ENCODE results near the gene SP7.

DNA sequence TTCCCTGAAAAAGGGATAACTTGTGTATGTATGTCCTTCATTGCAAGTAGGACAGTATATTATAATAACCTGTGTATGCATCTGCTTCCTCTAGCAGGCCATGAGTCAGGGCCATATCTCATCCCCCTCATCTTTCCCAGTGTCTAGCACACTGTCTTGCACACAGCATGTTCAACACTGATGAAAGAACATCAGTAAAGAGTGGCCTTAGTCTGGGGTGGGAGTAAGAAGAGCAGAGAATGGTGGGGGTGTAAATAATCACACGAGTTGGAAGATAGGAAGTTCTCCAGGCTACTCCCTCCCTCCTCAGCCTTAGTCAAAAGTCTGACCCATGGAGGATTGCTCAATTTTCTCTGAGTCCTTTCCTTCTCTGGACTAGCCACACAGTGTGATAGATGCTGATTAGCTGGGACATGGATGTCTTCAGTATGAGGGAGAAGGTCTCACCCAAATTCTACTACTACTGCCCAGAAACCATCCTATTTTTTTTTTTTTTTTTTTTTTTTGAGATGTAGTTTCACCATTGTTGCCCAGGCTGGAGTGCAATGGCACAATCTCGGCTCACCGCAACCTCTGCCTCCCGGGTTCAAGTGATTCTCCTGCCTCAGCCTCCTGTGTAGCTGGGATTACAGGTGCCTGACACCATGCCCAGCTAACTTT lies 29.2 kb upstream of the SP7 start:
- TF ChIP-seq, protein P1, sequence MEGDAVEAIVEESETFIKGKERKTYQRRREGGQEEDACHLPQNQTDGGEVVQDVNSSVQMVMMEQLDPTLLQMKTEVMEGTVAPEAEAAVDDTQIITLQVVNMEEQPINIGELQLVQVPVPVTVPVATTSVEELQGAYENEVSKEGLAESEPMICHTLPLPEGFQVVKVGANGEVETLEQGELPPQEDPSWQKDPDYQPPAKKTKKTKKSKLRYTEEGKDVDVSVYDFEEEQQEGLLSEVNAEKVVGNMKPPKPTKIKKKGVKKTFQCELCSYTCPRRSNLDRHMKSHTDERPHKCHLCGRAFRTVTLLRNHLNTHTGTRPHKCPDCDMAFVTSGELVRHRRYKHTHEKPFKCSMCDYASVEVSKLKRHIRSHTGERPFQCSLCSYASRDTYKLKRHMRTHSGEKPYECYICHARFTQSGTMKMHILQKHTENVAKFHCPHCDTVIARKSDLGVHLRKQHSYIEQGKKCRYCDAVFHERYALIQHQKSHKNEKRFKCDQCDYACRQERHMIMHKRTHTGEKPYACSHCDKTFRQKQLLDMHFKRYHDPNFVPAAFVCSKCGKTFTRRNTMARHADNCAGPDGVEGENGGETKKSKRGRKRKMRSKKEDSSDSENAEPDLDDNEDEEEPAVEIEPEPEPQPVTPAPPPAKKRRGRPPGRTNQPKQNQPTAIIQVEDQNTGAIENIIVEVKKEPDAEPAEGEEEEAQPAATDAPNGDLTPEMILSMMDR (IDR thresholded peaks at IDR 0.05; ENCODE audit: low read length): no peak
- TF ChIP-seq EZH2 (optimal IDR thresholded peaks at IDR 0.05; ENCODE audit: low read depth, low read length) (no peak), EZH2phosphoT487 (IDR thresholded peaks at IDR 0.05; ENCODE audit: low read length) (no peak)
